HG03159 (cell line): ENCODE data around the gene SRPK2.
"Not testable (repeated sequence)": the region's sequence is repeated elsewhere in the genome, so short reads cannot be mapped to it uniquely, and the experiment has no call there.

Experiments
- ATAC-seq: cut with Tn5 transposase; IDR thresholded peaks from one replicate; pipeline ENCODE4 v1.9.1; 2021; ENCODE audit warnings: mild to moderate bottlenecking, moderate library complexity; ENCODE audit not compliant: unreplicated experiment

The SRPK2 gene

DNA sequence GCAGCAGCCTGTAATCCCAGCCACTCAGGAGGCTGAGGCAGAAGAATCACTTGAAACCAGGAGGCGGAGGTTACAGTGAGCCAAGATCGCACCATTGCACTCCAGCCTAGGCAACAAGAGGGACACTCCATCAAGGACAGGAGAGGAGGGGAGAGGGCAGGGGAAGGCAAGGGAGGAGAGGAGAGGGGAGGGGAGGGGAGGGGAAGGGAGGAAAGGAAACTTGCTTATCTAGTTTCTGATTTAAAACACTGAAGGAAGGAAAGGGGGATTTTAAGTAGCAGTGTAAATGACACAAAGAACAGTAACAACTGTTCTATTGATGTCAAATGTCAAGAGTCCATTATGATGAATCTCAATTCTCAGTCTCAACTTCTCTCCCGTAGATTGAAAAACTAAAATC lies 43.7 kb downstream of the SRPK2 start:
- no peak for ATAC-seq

DNA sequence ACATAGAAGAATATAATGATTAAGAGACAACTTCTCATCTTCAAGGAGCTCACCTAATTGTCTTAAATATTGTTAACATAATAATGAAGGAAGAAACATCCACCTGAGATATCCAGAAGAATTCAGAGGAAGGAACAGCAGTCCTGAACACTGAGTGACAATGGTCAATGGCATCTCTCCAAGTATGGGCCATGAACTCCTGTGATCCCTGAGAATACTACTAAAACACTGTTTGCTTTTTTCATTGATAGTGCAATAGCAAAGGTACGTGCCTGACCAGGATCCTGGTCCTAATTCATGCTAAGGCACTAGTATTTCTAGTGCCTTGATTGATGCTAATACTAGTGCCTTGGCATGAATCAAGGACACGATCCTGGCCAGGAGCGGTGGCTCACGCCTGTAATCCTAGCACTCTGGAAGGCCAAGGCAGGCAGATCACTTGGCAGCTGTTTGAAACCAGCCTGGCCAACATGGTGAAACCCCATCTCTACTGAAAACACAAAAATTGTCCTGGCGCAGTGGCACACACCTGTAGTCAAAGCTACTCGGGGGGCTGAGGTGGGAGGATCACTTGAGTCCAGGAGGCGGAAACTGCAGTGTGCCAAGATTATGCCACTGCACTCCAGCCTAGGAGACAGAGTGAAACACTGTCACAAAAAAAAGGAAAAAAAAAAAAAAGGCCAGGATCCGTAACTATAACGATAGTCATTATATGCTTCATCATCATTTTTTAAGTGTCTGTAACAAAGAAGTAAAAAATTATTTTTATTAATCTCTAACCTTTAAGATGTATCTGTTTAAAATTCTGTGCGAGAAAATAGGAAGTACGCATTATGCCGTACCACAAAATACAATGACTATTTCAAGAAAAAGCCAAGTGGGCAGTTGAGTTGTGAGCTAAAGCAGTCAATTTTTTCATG lies 49.1 kb downstream of the SRPK2 start:
- ATAC-seq, result no peak

DNA sequence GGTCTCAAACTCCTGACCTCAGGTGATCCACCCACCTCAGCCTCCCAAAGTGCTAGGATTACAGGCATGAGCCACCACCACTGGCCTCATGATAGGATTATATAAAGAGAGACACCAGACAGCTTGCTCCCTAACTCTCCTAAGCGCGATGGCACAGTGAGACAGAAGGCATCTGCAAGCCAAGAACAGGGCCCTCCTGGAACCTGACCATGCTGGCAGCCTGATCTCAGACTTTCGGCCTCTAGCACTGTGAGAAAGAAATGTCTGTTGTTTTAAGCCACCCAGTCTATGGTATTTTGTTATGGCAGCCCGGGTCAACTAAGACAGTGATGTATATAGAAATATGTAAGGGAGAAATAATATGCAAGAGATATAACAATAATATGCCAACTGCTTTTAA lies 51.2 kb downstream of the SRPK2 start:
- ATAC-seq, result no peak

DNA sequence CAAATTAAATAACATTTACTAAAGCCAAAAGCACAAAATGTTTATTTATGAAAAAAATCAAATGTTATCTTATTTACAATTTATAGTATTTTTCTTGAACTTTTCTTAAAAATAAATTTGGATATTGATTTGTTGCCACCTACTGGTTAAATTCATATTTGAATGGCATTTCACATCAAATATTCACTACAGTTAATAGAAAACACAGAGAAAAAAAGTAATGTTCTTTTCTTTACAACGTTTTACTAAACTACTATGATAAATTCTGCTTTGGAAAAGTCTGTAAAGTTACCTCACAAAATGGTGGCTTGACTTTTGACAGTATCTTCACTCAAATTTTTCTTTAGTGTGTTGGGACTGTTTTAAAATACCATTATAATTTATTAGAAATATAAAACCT lies 52.7 kb downstream of the SRPK2 start:
- ATAC-seq, result no peak

DNA sequence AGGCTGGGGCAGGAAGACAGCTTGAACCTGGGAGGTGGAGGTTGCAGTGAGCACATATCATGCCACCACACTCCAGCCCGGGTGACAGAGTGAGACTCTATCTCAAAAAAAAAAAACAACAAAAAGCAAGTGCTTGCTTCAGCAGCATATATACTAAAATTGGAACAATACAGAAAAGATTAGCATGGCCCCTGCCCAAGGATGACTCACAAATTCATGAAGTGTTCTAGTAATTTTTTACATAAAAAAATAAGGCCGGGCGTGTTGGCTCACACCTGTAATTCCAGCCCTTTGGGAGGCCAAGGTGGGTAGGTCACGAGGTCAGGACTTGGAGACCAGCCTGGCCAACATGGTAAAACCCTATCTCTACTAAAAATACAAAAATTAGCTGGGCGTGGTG lies 56.1 kb downstream of the SRPK2 start:
- ATAC-seq, result not testable (repeated sequence)

DNA sequence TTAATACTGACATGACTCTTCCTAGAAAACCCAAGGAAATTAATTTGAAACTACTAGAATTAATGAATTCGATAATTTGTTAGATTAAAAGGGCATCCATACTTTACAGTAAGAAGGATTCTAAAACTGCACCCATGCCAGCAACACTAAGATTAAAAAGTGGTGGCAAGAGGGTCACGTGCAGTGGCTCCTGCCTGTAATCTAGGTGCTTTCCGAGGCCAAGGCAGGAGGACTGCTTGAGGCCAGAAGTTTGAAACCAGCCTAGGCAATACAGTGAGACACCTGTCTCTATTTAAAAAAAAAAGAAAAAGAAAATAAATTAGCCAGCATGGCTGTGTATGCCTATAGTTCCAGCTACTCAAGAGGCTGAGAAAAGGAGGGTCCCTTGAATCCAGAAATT lies 58.2 kb downstream of the SRPK2 start:
- ATAC-seq, result no peak

DNA sequence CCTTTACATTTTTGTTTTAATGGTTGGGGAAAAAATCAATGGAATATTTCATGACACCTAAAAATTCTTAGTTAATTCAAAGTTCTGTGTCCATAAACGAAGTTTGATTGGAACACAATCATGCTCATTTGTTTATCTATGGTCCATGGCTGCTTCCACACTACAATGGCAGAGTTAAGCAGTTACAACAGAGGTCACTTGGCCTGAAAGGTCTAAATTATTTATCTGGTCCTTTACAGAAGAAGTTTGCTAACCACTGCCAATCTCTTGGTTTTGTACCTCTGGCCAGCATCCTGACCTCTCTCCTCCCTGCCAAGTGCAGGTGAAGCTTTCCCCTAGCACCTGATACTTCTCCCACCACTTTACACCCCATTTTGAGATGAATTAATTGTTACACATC lies 61.5 kb downstream of the SRPK2 start:
- no peak for ATAC-seq

DNA sequence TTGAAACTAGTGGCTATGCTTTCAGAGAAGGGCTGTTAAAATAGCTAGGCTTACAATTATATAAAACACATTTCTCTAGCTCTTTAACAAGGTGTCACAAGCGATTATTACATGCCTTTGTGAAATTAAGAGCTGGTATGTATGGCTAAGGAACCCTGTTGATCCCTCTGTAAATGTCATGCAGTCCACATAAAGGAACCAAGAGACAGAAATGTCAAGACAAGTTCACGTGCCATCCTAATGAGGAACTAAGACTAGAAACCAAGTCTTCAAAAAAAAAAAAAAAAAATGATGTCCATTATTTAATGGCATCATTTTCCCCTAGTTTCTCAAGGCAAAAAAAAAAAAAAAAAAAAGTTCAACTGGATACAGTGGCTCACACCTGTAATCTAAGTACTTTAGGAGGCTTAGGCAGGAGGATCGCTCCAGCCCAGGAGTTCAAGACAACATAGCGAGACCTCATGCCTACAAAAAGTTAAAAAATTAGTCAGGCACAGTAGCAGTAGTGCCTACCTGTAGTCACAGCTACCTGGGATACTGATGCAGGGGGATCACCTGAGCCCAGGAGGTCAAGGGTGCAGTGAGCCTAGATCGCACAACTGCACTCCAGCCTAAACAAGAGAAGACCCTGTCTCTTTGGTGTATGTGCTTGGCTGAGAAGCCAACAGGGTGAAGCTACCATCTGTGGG lies 63.4 kb downstream of the SRPK2 start:
- peak; percentile 62 for ATAC-seq

DNA sequence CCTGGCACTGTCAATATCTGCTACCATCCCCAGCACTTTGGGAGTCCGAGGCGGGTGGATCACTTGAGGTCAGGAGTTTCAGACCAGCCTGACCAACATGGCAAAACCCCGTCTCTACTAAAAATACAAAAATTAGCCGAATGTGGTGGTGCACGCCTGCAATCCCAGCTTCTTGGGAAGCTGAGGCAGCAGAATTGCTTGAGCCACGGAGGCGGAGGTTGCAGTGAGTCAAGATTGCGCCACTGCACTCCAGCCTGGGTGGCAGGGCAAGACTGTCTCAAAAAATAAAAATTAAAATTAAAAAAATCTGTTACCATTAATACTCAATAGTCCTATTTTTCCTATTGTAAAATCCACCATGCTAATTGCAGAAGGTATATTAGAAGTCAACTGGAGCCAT lies 64.1 kb downstream of the SRPK2 start:
- not testable (repeated sequence) for ATAC-seq

DNA sequence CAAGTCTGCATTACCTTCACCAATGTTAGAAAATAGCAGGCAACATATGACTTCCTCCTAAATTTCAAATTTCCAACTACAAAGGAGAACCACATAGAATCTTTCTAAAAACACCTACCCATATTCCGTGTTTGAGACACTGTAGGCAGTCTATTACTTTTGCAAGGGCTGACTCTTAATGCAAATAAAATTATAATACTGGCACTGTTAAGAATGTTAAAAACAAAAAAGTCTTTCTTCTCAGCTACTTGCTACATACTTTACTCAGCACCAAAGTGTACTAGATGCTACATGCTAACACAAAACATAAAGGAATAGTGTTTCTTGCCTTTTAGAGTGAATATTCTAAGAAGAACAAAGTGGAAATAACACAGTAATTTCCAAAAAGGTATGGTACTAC lies 65.4 kb downstream of the SRPK2 start:
- no peak for ATAC-seq

DNA sequence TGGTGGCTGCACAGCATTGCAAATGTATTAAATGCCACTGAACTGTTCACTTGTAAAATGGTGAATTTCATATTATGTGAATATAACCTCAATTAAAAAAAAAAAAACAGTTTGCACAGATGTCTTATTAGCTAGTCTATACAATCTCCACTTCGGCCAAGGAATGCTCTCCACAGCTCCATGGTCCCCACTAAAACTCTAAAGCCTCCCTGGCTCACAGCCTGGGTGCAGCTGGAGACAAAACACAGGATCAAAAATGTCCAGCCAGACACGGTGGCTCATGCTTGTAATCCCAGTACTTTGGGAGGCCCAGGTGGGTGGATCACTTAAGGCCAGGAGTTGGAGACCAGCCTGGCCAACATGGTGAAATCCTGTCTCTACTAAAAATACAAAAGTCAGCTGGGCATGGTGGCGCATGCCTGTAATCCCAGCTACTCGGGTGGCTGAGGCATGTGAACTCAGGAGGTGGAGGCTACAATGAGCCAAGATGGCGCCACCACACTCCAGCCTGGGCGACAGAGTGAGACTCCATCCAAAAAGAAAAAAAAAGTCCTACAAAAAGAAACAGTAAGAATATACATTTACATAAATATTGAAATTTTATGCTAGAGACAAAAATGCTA lies 66.0 kb downstream of the SRPK2 start:
- ATAC-seq, result no peak

DNA sequence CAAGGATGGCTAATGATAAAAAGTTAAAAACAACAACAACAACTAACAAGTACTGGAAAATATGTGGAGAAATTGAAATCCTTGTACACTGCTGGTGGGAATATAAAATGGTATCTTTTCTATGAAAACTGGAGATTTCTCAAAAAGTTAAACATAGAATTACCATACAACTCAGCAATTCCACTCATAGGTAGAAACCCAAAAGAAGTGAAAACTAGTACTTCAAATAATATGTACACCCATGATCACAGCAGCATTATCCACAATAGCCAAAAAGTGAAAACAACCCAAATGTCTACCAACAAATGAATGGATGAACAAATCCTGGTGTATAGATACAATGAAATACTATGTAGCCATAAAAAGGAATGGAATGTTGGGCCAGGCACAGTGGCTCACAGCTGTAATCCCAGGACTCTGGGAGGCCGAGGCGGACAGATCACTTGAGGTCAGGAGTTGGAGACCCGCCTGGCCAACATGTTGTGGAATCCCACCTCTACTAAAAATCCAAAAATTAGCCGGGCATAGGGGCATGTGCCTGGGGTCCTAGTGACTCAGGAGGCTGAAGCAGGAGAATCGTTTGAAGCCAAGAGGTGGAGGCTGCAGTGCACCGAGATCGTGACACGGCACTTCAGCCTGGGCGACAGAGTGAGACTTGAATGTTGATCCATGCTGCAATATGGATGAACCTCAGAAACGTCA lies 66.8 kb downstream of the SRPK2 start:
- ATAC-seq, result no peak

DNA sequence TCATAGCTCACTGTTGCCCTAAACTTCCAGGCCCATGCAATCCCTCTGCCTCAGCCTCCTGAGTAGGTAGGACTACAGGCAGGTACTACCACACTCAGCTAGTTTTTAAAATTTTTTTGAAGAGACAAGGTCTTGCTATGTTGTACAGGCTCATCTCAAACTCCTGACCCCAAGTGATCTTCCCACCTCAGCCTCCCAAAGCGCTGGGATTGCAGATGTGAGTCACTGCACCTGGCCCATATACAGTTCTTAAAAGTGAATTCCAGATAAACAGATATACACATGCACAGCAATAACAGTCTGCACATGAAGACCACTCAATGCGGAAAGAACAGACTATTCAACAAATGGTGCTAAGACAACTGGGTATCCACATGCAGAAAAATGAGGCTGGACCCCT lies 67.8 kb downstream of the SRPK2 start:
- ATAC-seq, result no peak

DNA sequence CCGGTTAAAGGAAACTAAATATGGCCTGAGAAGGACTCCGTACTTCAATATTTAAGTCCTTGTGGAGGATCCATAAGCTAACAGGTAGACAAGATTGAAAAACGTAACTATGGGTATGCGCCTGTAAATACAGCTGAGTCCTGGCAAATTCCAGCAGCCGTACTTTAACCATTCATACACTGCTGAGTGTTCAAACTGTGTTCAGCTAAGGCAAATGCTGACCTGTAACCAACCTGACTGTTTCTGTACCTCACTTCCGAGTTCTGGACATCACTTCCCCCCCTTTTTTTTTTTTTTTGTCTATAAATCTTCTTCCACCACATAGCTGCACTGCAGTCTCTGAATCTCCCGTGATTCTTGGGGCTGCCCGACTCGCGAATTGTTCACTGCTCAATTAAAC lies 69.1 kb downstream of the SRPK2 start:
- ATAC-seq, result no peak

DNA sequence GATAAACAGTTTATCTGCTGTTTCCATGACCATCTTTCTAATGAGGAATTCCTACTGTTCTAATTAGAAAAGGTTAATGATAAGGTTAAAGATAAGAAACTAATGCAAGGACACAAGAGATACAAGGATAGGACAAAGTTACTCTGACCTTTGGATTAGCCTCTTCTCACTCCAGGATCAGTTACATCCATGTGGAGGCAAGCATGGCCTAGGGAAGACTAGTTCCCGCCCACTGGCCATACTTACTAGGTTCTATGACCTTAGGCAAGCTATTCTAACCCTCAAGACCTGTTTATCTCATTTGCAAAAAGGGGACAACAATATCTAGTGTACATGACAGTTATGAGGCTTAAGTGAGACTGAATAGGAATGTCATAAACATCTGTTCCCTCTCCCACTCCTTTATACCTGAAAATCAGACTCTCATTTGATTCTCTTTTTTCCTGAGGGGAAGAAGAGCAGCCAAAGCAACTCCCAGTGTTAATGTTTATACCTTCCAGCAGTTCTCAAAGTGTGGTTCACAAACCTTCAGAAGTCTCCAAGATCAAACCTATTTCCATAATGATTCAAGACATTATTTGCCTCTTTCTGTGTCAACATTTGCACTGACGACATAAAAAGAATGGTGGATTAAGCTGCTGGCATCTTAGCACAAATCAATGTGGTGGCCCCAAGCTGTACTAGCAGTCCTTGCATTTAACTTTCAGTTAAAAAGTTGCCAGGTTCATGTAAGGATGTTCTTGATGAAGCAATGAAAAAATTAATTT lies 72.0 kb downstream of the SRPK2 start:
- ATAC-seq, result no peak

DNA sequence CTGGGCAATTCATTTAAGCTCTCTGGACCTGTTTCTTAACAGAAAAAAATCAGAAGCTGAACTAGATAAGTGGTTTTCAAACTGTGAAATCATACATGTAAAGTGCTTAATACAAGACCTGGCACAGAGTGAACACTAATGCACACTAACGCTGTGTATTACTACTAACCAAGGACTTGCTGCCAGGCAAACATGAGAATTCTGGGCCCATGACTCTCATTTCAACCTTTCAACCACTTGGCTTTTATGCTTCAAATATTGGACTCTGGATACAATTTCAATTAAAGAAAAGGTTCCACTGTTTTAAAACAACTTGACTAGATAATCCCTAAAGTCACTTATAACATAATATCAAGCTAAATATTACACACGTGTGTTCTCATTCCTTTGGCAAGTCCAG lies 73.4 kb downstream of the SRPK2 start:
- ATAC-seq, result no peak

DNA sequence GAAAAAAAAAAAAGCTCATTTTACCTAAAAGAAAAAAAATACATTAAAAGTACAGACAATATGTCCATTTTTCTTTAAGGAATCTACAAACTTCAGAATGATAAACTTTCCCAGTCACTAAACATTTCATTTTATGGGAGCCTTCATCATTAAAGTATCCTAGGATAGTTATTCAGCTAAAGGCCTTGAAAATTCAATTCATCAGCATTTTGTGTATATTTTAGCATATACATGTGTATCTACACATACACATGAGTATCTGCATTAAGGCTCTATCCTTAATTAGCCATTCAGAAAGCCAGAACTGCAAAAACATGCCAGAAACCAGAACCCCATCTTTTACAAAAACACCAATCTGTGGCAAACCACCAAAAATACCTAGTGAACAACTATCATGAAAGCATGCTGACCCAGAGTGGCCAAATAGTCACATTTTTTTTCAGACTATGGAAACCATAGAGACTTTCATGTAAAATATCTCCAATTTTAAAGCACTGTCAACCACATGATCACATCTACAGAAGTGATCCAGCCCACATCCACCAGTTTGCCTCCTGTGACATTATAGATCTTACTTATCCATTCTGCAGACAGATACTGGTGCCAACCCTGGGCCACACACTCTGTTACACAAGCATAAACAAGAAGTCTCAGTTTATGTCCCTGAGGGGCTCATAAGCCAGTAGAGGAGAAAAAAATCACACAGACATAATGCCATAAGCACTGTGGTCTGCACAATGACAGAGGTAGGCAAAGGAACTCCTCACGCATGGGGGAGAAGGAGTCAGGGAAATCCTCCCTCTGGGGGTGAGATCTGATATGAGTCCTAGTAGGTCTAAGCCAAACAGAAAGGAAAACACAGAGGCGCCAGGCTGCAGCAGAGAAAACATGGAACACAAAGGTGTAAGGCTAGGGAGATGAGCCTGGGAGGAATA lies 79.2 kb downstream of the SRPK2 start:
- no peak for ATAC-seq

DNA sequence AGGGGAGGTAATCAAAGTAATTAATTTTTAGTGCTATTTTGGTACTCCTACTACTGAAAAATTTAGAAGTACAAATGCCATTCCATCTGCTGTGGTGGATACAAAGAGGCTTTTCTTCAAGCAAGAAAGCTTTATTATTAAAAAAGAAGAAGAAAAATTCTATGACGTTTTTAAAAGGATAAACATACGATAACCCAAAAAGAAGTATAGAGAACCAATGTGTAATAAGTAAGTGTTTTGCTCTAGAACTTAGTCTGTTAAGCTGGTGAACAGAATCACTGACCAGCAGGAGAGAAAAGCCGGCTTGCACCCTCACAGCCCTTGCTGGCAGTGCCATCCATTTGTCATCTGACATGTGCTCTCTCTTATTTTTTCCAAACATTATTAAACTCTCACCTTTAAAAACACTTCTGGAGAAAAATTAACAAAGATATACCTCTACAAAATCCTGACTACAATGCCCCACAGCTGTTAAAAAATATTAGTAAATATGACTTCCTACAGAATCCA lies 81.5 kb downstream of the SRPK2 start:
- no peak for ATAC-seq

DNA sequence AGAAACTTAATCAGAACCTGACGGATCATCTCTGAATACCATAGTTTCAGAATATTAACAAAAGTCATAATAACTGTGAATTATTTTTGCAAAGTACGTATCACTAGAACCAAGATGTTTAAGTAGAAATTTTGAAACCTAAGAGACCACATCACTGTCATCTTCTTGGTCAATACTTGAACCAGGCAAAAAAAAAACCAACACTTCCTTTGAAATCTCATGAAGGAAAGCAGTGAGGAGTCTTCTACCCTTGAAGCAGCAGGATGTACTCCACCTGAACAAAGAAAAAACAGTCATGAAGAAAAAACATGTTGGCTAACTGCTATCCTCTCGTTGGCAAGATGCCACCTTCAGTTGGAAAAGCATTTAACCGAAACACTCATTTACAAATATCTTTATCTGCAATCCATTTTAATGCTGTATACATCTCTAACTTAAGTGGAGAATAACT lies 82.4 kb downstream of the SRPK2 start:
- no peak for ATAC-seq
